CD4-positive, alpha-beta T cell treated with Interleukin-21 for 1 hour (primary cell): ENCODE measurements around the gene PRPF40A.

Experiments
- DNase-seq: peaks from one replicate; pipeline ENCODE4 v3.0.0-alpha.2; 2020

Gene PRPF40A

DNA sequence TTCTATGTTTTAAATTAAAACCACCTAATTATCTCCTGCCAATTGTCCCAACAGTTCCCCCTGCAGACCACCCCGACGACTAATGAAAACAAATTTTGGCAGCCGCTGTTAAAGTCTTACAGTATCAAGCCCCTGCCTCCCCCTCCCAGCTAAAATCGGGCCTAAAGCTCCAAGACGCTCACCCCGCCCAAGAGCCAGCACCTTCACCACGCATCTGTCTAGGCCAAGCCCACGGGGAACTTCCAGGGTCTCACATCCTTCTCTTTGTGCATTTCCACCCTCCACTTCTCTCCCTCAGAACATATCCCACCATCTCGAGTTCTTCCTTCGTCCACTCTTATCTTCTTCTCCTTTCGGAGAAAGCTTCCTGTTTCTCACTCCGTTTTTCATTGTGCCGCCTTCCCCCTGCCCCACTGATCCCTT, 445 bp downstream of the PRPF40A start:
- DNase-seq, result peak; percentile 51

GRCh38 chr2:152715854-152716428, 1.3 kb downstream of the PRPF40A start:
- DNase-seq, result peak; percentile 42

DNA sequence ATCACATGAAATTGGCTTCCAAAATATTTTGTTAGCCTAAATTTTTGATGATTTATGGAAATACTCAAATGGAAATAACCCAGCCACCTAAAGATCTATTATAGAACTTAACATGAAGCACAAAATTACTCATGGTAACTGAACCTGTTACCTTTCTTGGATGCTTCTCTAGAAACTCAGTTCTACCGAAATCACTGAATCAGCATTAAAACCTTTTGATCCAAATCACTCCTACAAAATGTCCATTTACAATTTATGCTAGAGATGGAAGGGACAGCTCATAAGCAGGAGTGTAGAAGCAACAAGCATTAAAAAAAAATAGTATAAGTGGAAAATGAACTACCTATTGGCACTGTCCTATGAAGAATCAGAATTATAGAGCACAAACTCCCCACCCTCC, 2.1 kb downstream of the PRPF40A start:
- DNase-seq, result no peak

DNA sequence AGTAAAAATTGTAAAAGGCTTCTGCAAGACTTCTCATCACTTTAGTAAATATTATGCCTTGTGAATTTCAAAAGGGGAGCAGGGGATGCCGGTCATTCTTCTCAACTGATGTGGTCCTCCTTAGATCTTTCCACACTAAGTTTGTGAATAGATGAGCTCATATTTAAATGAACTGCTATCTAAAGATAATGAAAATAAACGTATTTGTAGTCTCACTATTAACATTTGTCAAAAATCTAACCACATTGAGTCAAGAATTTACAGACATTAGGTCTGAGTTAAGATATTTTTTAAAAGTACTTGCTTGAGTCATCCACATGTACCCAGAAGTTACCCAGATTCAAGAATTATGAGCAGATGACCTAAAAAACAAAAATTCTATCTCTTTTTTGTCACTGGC, 6.5 kb downstream of the PRPF40A start:
- DNase-seq, result no peak

- DNase-seq, result no peak
These were observed 8.5 kb downstream of the PRPF40A start for GRCh38 chr2:152708742-152709141.

GRCh38 chr2:152706477-152707021, 10.7 kb downstream of the PRPF40A start:
- DNase-seq, result no peak

DNA sequence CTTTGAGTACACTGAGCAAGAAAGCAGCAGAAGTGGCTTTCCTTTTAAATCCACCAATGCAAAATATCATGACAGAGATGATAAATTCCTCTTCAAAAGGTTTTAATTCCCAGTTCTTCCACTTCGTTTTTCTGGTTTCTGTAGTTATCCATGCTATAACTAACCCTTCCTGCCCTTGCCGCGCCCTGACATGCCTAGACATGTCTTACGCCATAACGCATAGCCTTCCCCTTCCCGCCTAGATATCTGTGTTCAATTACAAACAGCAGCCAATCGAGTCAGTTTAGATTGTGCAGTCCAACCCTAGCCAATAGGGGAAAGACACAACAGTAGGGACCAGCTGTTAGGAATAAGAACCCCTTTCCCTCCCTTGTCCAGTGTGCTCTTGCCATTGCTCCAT, 16.1 kb downstream of the PRPF40A start:
- no peak for DNase-seq

GRCh38 chr2:152696476-152696875, 20.8 kb downstream of the PRPF40A start:
- no peak for DNase-seq

DNA sequence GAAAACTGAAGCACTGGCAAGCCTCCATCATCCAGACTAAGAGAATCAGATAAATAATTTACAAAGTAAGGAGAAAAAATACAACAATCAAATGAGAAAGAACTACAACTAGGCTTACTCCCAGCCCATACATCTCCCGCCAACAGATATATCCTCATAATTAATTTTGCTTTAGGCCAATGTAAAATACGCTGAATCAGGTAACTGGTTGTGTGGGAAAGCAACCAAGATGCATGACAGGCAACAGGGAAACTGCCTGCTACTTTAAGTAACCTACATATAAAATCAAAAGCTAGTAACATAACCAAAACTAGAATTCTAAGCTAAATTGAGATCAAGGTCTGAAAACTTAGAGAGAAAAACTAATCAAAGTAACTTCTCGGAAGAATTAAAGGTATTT, 21.5 kb downstream of the PRPF40A start:
- no peak for DNase-seq

- DNase-seq, result peak; percentile 63
These were observed 23.1 kb downstream of the PRPF40A start for GRCh38 chr2:152694161-152694661.

GRCh38 chr2:152693033-152693432, 24.2 kb downstream of the PRPF40A start:
- DNase-seq, result no peak

DNA sequence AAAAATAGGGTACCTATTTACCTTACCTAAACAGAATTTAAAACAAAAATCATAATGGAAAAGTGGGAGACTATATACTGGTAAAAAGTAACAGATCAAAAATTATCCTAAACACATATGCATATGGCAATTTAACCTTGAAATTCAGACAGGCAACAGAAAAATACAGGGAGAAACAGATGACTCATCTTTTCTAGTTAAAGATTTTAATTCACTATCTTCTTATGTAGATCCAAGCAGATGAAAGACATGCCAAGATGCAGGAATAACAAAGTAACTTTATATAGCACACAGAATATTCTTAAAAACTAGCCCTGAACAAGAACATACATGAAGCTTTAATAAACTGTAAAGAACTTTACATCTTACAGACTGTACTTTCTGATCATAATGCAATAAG, 30.9 kb downstream of the PRPF40A start:
- no peak for DNase-seq

DNA sequence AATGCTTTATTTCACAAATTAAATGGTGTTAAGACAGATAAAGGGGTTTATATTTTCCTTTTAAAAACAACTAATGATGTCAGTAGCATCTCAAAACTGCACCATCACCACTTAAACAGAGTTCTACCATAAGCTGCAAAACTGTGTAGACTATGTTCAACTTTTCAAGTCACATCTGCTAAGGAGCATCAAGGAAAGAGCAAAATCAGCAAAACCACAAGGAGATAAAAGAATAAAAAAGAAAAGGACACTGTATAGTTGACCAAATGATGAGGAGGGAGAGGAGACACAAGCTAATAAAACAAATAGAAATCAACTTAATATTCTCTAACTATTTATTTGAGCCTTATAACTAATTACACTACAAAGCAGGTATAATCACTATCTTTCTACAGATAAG, 33.9 kb downstream of the PRPF40A start:
- DNase-seq, result no peak

- no peak for DNase-seq
These were observed 34.6 kb downstream of the PRPF40A start for GRCh38 chr2:152682663-152683062.

DNA sequence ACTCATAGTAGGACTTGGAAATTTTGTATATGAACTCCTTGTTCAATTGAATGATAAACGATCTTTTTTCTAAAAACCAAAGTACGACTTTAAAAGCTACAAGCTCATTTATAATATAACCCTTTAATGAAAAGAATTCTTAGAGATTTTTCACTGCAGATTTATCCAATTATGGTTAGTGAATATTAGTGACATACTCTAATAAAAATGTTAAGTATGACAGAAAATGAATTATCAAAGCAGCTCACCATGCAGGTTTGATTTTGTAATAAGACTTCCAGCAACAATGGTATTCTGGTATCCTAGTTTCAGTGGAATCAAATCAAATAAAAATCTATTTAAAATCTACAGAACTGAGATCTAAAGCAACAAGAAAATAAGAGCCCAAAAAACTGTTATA, 38.5 kb downstream of the PRPF40A start:
- no peak for DNase-seq

- no peak for DNase-seq
These were observed 40.8 kb downstream of the PRPF40A start for GRCh38 chr2:152676461-152676860.

DNA sequence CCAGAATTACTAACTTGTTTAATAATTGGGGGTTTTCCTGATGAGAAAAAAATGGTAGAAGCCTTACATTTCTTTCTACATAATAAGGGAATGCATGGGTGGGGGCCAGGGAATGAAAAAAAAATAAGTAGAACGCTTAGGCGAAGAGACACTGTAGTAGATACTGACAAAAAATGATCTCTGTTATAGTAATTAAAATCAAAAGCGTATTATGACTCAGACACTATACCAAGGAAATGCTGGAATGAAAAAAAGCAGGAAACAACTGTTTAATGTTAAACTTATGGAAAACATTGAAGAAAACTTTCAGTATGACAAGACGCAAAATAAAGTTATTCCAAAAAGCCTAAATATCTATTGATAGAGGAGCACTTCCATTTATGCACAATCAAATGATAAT, 42.9 kb downstream of the PRPF40A start:
- no peak for DNase-seq

- DNase-seq, result no peak
These were observed 52.5 kb downstream of the PRPF40A start for GRCh38 chr2:152664725-152665124.

DNA sequence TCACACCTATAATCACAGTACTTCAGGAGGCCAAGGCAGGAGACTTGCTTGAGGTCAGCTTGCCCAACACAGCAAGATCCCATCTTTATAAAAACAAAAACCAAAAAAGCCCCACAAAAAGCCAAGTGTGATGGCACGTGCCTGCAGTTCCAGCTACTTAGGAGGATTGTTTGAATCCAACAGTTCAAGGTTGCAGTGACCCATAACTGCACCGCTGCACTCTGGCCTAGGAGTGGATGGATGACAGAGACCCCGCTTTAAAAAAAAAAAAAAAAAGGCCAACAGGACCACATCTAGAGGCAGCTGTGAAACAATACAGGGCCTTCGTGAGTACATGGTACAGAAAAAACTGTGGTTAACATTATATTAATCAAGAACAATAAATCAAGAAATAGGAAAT, 56.2 kb downstream of the PRPF40A start:
- DNase-seq, result no peak

- DNase-seq, result no peak
These were observed 59.0 kb downstream of the PRPF40A start for GRCh38 chr2:152658221-152658620.

- no peak for DNase-seq
These were observed 60.2 kb downstream of the PRPF40A start for GRCh38 chr2:152657043-152657442.

- DNase-seq, result no peak
These were observed 61.4 kb downstream of the PRPF40A start for GRCh38 chr2:152655880-152656279.

DNA sequence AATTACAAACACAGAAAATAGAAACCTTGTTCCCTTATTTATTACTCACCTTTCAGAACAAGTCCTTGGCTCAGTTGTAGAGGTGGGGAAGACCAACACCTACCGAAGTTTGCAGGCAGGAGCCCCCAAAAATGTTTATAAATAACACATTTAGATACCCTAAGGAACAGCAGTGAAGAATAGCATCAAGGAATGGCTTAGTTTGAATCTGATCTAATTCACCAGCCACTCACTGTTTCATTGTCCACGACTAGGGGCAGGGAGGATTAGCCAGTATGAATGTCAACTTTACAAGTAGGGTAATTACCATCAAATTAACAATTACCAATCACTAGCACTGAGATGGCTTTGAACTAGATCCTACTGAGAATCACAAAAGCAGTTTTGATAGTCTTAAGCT, 65.4 kb downstream of the PRPF40A start:
- DNase-seq, result no peak

- DNase-seq, result no peak
These were observed 66.4 kb downstream of the PRPF40A start for GRCh38 chr2:152650768-152651371.

- DNase-seq, result no peak
These were observed 67.3 kb downstream of the PRPF40A start for GRCh38 chr2:152649997-152650396.
